GM12891 (cell line): Measurements from ENCODE around the gene FOXO3.

ENCODE experiments used
- PAX5 ChIP-seq: IDR thresholded peaks from 2 replicates; pipeline ENCODE4 v1.6.1; 2011; ENCODE audit warnings: low read length, moderate library complexity, mild to moderate bottlenecking; ENCODE audit not compliant: insufficient read depth, severe bottlenecking
- POLR2A ChIP-seq: IDR thresholded peaks from 2 replicates; pipeline ENCODE4 v1.6.1; 2011; ENCODE audit warnings: low read depth, low read length, control low read depth
- POLR2AphosphoS5 ChIP-seq: IDR thresholded peaks from 2 replicates; pipeline ENCODE4 v1.6.1; 2011; ENCODE audit warnings: low read depth, low read length, control low read depth
- POU2F2 ChIP-seq: IDR thresholded peaks from 2 replicates; pipeline ENCODE4 v1.6.1; 2011; ENCODE audit warnings: low read depth, mild to moderate bottlenecking, control low read depth, low read length, moderate library complexity
- SPI1 ChIP-seq: IDR thresholded peaks from 2 replicates; pipeline ENCODE4 v1.6.1; 2011; ENCODE audit warnings: low read depth, low read length, control low read depth
- TAF1 ChIP-seq: IDR thresholded peaks from 2 replicates; pipeline ENCODE4 v1.6.1; 2011; ENCODE audit warnings: low read depth, low read length, control low read depth

DNA sequence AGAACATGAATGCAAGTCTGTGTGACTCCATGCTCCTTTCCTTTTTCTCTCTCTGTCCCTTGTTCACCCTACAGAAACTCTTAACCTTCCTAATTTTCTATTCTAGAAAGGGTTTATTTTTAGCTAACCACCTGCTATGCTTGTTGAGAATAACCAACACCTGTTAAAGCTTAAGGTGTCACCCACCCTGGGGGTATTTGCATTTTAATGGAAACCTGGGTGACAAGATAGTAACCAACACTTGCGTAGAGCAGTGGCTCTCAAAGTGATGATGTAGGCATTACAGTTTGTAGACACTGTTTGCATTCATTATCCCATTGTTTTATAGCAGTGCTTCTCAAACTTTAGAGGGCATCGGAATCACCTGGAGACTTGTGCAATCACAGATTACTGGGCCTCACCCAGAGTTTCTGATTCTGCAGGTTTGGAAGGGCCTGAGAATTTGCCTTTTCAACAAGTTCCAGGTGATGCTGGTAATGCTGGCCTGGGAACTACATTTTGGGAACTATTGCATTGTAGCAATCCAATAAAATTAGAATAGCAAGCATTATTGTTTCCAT is 173.1 kb downstream of the FOXO3 start:
- no peak for TF ChIP-seq POLR2AphosphoS5
- no peak for TF ChIP-seq POU2F2
- TF ChIP-seq POLR2A: no peak
- TF ChIP-seq TAF1: no peak
- no peak for TF ChIP-seq SPI1
- no peak for TF ChIP-seq PAX5
